ENCODE measurements around the gene DTX2. TPM values are rescaled to one million over a fixed set of nuclear protein-coding genes. Genes with fewer than 3 reads are reported as not detected.
A peak's percentile ranks its signal among the peaks of the same experiment; 100 is the strongest.

DTX2 gene
- total and polyA plus RNA-seq, 4 donors, result 18.5 to 55.3 (median 41.9) TPM

GRCh38 chr7:76512941-76513816, 51.7 kb downstream of the DTX2 start:
- Histone ChIP-seq H3K4me1 (ENCODE audit: control insufficient read depth in 5 of 5, insufficient read depth in 5 of 5, low read length in 5 of 5) (peaks cover 0 to 10% (median 3%) of the 10 kb centered on the region in 5 donors), H3K27me3 (ENCODE audit: control insufficient read depth in 3 of 3, insufficient read depth in 3 of 3, low read length in 2 of 3) (no peaks in the 10 kb centered on the region), H3K36me3 (ENCODE audit: control insufficient read depth in 4 of 4, insufficient read depth in 4 of 4, low read length in 4 of 4) (no peaks in the 10 kb centered on the region), H3K4me3 (no peak overlapping the region), H3K27ac (ENCODE audit: low read depth in 1 of 2, low read length in 1 of 2) (no peak overlapping the region), H3K9ac (ENCODE audit: insufficient read depth in 1 of 2, low read length in 2 of 2) (no peak overlapping the region), H3K9me3 (ENCODE audit: control insufficient read depth in 4 of 4, insufficient read depth in 3 of 4, low read length in 3 of 4) (no peaks in the 10 kb centered on the region)
- DNase-seq, result peak in 1 of 3 donors; percentile 16
- 67 to 78% methylated on average over 20 to 21 of the region's 21 CpGs for WGBS, 2 donors
- no peak for ATAC-seq (ENCODE audit: insufficient read depth, low FRiP score)
- no peak for TF ChIP-seq CTCF (IDR thresholded peaks at IDR 0.05; ENCODE audit: control extremely low read depth, extremely low read depth)

GRCh38 chr7:76513817-76514799, 52.6 kb downstream of the DTX2 start:
- no peak for TF ChIP-seq CTCF (IDR thresholded peaks at IDR 0.05; ENCODE audit: control extremely low read depth, extremely low read depth)
- H3K4me3 ChIP-seq, result no peak overlapping the region
- no peak overlapping the region for H3K27ac ChIP-seq (ENCODE audit: low read depth in 1 of 2, low read length in 1 of 2)
- WGBS, 2 donors, result 92 to 94% methylated on average over 27 to 29 of the region's 29 CpGs
- H3K36me3 ChIP-seq (ENCODE audit: control insufficient read depth in 4 of 4, insufficient read depth in 4 of 4, low read length in 4 of 4), result no peaks in the 10 kb centered on the region
- no peaks in the 10 kb centered on the region for H3K9me3 ChIP-seq (ENCODE audit: control insufficient read depth in 4 of 4, insufficient read depth in 3 of 4, low read length in 3 of 4)
- H3K27me3 ChIP-seq (ENCODE audit: control insufficient read depth in 3 of 3, insufficient read depth in 3 of 3, low read length in 2 of 3), result no peaks in the 10 kb centered on the region
- ATAC-seq (ENCODE audit: insufficient read depth, low FRiP score), result no peak
- DNase-seq, result peak in 1 of 3 donors; percentile 7
- H3K9ac ChIP-seq (ENCODE audit: insufficient read depth in 1 of 2, low read length in 2 of 2), result no peak overlapping the region
- H3K4me1 ChIP-seq (ENCODE audit: control insufficient read depth in 5 of 5, insufficient read depth in 5 of 5, low read length in 5 of 5), result peaks cover 0 to 10% (median 3%) of the 10 kb centered on the region in 5 donors

DNA sequence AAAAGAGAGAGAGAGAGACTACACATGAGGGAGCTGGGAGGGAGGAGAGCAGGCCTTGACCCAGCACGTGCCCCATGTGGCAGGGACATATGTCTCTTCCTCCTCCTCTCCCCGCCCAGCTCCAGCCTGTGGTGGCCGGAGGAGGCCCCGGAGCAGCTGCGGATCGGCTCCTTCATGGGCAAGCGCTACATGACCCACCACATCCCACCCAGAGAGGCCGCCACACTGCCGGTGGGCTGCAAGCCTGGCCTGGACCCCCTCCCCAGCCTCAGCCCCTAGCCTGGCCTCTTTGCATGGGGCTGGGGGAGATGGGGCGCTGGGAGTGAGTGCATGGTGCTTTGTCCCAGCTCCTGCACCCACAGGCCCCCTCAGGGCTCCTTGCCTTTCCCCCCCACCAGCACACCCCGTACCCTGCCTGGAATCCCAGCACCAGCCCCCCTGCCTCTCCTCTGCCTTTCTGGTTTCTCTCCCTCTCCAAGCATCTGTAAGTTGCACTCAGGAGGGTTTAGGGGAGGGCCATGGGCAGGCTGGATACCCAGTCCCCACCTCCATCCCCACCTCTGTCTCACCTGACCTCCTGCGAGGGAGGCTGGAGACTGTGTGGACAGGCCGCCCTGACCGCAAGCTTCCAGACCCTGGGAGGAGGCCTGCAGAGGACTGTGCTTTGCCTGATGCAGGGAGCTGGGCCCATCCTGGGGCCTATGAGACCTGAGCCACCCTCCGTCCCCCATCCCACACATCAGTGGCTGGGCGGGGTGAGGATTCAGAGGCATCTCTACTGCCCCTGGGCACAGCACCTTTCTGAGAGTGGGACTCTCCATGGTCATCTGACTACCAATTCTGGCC, 53.6 kb downstream of the DTX2 start:
- H3K27ac ChIP-seq (ENCODE audit: low read depth in 1 of 2, low read length in 1 of 2), result no peak overlapping the region
- H3K36me3 ChIP-seq (ENCODE audit: control insufficient read depth in 4 of 4, insufficient read depth in 4 of 4, low read length in 4 of 4), result no peaks in the 10 kb centered on the region
- WGBS, 2 donors, result 81 to 86% methylated on average over 10 to 16 of the region's 16 CpGs
- H3K9ac ChIP-seq (ENCODE audit: insufficient read depth in 1 of 2, low read length in 2 of 2), result no peak overlapping the region
- peak in 2 of 3 donors; percentile 16 to 21 for DNase-seq
- no peaks in the 10 kb centered on the region for H3K27me3 ChIP-seq (ENCODE audit: control insufficient read depth in 3 of 3, insufficient read depth in 3 of 3, low read length in 2 of 3)
- no peak overlapping the region for H3K4me3 ChIP-seq
- ATAC-seq (ENCODE audit: insufficient read depth, low FRiP score), result no peak
- peaks cover 0 to 6% (median 3%) of the 10 kb centered on the region in 5 donors for H3K4me1 ChIP-seq (ENCODE audit: control insufficient read depth in 5 of 5, insufficient read depth in 5 of 5, low read length in 5 of 5)
- no peaks in the 10 kb centered on the region for H3K9me3 ChIP-seq (ENCODE audit: control insufficient read depth in 4 of 4, insufficient read depth in 3 of 4, low read length in 3 of 4)
- no peak for TF ChIP-seq CTCF (IDR thresholded peaks at IDR 0.05; ENCODE audit: control extremely low read depth, extremely low read depth)
